ENCODE results near the gene DNAJC1. TPM values are rescaled to one million over a fixed set of nuclear protein-coding genes. Genes with fewer than 3 reads are reported as not detected.

DNAJC1 gene
- total and polyA plus RNA-seq, 2 of the 8 experiments (the other 6 are each of a cell fraction or from before 2014, with no cell fraction given) = 6.8 to 14.8 TPM

GRCh38 chr10:21954690-21955089 is 48.8 kb downstream of the DNAJC1 start (continued):
- TF ChIP-seq NANOG (IDR thresholded peaks at IDR 0.05; ENCODE audit: insufficient read depth, low read depth, low read length, poor library complexity, severe bottlenecking) = no peak
- no peak for TF ChIP-seq SIRT6 (IDR thresholded peaks at IDR 0.05; ENCODE audit: low read length)
